Inferior parietal cortex (tissue), 1 donor: ENCODE results near the gene PDZD4.

Experiments used
- DNase-seq: peaks from one replicate; pipeline ENCODE4 v3.0.0-alpha.2; 2016; ENCODE audit errors: extremely low spot score

Gene PDZD4

DNA sequence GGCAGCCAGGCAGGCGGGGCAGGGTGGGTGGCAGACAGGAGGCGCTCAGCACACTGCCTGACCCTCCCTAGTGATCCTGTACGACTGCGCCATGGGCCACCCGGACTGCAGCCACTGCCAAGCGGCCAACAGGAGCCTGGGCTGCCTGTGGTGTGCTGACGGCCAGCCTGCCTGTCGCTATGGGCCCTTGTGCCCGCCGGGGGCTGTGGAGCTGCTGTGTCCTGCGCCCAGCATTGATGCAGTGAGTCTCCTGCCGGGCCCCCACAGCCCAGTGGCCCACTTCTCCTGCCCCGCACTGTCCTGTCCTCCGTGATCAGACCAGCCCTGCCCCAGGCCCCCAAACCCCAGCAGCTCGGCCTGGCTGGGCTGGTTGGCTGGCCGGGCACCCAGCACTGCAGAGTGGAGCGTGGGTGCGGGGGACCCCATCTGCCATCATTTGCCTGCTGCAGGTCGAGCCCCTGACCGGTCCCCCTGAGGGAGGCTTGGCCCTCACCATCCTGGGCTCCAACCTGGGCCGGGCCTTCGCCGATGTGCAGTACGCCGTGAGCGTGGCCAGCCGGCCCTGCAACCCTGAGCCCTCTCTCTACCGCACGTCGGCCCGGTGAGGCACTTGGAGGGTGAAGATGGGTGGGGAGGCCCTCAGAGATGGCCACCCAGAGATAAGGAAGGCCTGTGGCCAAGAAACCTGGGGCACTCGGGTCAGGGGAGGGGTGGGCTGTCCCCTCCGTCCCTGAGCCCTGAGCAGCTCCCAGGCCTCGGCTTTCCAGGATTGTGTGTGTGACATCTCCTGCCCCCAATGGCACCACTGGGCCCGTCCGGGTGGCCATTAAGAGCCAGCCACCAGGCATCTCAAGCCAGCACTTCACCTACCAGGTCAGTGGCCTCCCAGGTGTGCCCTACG lies 58.7 kb downstream of the PDZD4 start:
- DNase-seq: no peak

- no peak for DNase-seq
Observed at GRCh38 chrX:153770601-153771414, 59.5 kb downstream of the PDZD4 start.

DNA sequence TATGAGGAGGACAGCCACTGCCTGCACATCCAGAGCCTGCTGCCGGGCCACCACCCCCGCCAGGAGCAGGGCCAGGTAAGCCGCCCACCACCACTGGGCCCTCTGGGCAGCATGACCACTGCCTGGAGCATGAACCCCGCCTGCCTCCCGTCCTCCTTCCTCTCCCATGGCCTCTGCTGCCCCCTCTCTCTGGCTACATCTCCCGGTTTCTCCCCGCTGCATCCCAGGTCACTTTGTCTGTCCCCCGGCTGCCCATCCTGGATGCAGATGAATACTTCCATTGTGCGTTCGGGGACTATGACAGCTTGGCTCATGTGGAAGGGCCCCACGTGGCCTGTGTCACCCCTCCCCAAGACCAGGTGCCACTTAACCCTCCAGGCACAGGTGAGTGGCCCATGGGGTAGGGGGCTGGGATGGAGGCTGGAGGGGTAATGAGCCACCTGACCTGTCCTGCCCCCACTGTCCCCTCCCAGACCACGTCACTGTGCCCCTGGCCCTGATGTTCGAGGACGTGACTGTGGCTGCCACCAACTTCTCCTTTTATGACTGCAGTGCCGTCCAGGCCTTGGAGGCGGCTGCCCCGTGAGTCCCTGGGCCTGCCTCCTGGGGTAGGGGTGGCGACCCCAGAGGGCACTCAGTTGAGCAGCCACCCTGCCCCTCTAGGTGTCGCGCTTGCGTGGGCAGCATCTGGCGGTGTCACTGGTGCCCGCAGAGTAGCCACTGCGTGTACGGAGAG lies 60.3 kb downstream of the PDZD4 start:
- no peak for DNase-seq

DNA sequence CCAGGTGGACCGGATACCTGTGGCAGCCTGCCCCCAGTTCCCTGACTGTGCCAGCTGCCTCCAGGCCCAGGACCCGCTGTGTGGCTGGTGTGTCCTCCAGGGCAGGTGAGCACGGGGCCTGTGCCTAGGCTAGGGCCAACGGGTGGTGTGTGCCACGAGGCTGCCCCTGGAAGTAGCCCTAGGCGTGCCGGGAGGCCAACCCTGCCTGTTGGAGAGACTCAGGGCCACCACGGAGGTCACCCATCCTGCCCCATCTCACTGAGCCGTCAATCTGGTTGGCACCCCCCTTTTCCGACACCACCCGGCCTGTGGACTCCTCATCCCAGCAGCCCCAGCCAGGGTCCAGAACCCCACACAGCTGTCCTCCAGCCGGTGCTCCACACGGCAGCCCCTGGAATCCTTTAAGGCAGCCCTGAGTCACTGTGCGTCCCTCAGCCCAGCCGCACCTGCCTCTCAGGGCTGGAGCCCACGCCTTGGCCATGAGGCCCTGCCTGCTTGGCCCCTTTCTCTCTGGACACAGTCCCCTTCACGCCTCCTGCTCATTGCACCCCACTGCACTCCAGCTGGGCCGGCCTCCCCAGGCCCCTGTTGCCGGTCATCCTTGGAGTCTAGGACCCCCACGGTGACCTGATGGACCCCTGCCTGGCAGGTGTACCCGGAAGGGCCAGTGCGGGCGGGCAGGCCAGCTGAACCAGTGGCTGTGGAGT lies 61.0 kb downstream of the PDZD4 start:
- DNase-seq: no peak

GRCh38 chrX:153768311-153769157 lies 61.8 kb downstream of the PDZD4 start:
- DNase-seq: no peak

DNA sequence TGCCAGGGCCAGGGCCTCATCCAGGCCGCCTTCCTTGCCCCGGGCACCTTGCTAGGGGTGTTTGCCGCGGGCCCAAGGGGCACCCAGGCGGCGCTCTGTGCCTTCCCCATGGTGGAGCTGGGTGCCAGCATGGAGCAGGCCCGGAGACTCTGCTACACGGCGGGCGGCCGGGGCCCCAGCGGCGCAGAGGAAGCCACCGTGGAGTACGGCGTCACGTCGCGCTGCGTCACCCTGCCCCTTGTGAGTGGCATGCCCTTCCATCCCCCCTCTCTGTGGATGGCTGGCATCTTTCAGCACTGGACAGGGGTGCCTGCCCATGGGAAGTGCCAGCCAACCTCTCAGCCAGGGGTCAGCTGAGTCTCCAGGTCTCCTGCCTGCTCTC lies 62.7 kb downstream of the PDZD4 start:
- no peak for DNase-seq

GRCh38 chrX:153766871-153767673 lies 63.3 kb downstream of the PDZD4 start:
- DNase-seq: no peak

DNA sequence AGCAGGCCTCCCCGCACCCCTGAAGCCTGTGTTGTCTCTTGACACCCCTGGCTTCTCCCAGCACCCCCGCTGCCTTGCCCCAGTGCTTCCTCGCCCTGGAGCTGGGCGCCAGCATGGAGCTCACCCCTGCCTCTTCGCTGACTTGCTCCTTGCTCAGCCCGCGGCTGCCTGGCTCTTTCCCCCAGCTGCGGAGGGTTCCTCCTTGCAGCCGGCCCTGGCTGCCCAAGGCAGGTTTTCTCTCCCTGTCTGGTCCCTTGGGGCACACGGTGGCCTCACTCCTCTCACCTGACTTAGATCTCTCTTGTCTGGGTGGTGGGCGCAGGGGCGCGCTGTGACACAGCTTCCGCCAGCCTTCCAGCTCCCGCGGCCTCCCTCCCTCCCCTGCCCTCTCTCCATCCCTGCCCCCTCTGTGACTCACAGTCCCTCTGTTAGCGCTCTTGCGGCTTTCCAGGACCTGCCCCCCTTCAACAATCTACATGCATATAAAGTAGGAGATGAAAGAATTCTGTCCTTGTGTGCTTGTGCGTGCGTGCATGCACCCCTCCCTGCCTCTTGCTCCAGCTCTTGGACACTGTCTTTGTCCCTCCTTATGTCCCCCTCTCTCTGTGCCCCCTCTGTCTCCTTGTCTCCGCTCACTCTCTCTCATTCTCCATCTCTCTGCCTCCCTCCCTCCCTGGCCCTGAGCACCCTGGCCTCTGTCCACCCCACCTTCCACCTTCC lies 64.1 kb downstream of the PDZD4 start:
- peak; percentile 15 for DNase-seq

- peak; percentile 71 for DNase-seq
Observed at GRCh38 chrX:153765138-153766079, 64.9 kb downstream of the PDZD4 start.

GRCh38 chrX:153764786-153765137 lies 65.6 kb downstream of the PDZD4 start:
- no peak for DNase-seq

GRCh38 chrX:153763989-153764755 lies 66.2 kb downstream of the PDZD4 start, which contains the start of gene PLXNB3:
Gene PLXNB3, plus strand, starts transcription at chrX:153764249. Its CDS starts 1,287 bp downstream, at chrX:153765536.
- DNase-seq: peak; percentile 73

DNA sequence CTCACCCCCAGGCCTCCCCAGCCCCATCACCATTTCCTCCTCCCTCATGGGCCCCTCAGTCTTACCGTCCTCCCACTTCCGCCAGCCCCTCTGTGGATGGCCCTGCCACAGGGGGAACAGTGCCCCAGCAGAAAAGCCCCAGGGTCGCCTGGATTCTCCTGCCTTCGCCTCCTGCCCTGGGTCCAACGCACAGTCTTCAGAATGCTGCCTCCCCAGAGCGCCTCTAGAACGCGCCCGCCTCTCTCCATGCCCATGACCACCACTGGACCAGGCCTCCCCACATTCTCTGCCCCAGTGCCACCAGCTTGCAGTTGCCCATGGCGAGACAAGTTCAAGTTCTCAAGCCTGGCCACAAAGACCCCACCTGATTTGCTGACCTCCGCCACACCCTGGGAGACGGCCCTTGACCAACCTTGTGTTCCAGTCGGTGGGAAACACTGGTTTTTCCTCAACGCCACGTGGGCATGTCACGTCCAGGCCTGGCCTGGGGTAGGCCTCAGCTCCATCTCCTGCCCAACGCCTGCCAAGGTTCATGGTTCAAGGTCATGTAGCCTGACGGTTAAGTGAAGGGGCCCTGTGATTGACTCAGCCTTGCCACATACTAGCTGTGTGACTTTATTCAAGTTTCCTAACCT lies 66.9 kb downstream of the PDZD4 start:
- DNase-seq: no peak

DNA sequence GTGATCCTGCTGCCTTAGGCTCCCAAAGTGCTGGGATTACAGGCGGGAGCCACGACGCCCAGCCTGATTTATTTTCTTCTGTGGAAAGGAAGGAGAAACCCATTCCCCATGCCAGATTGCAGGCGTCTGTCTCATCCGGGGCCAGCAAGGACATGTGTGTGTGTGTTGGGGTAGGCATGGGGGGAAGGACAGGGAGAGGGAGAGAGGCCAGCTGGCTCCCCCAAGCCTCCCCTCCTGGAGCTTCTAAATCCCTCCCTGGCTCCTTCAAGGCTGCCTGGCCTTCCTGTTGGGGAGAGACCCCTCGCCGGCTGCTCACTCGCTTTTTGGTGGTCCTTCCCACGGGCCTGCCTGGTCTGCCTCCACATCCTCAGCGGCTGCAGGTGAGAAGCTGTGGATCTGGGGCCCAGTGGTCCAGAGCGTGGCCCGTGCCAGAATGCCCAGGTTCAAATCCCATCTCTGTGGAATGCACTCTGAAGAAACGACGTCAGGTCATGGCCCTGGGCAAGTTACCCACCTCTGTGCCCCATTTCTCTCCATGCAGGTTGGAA lies 67.6 kb downstream of the PDZD4 start:
- DNase-seq: no peak

GRCh38 chrX:153761863-153762262 lies 68.5 kb downstream of the PDZD4 start:
- DNase-seq: no peak

GRCh38 chrX:153755136-153755535 lies 75.2 kb downstream of the PDZD4 start:
- DNase-seq: no peak
